ENCODE results near the gene CES3. TPM values are rescaled to one million over a fixed set of nuclear protein-coding genes. Genes with fewer than 3 reads are reported as not detected.

CES3 gene
- total RNA-seq, 1 donor from 2014 or later, result 1.5 TPM

- Mint-ChIP-seq H3K36me3 (ENCODE audit: low read depth, unreplicated experiment) (peaks cover 5% of the 10 kb centered on the region), H3K4me1 (ENCODE audit: low read depth, unreplicated experiment) (peaks cover 3% of the 10 kb centered on the region), H3K9me3 (ENCODE audit: unreplicated experiment) (no peaks in the 10 kb centered on the region), H3K27me3 (ENCODE audit: low read depth, unreplicated experiment) (peaks cover 47% of the 10 kb centered on the region), H3K27ac (ENCODE audit: unreplicated experiment) (no peak overlapping the region), H3K4me3 (ENCODE audit: unreplicated experiment) (peak overlapping the region; percentile 45)
- no peak overlapping the region for H3K27ac ChIP-seq (ENCODE audit: low read depth, low read length)
- peak overlapping the region; percentile 92 for H2AFZ ChIP-seq (ENCODE audit: low read depth, low read length)
- no peak overlapping the region for H3K9ac ChIP-seq (ENCODE audit: low read length)
- H3K27me3 ChIP-seq (ENCODE audit: insufficient read depth, low read length), result no peaks in the 10 kb centered on the region
- no peaks in the 10 kb centered on the region for H3K9me3 ChIP-seq (ENCODE audit: insufficient read depth, low read depth, low read length)
- FAIRE-seq (no peak), DNase-seq (ENCODE audit: low read depth) (no peak)
- H3K4me1 ChIP-seq (ENCODE audit: insufficient read depth, low read length), result peaks cover 15% of the 10 kb centered on the region
- H3K4me2 ChIP-seq (ENCODE audit: low read length), result peak overlapping the region; percentile 89
- H3K4me3 ChIP-seq (ENCODE audit: insufficient read depth, low read depth, low read length), result peak overlapping the region; percentile 58
- H4K20me1 ChIP-seq (ENCODE audit: insufficient read depth, low read length), result no peaks in the 10 kb centered on the region
- TF ChIP-seq CTCF (IDR thresholded peaks at IDR 0.05; ENCODE audit: insufficient read depth, low read depth, low read length), result no peak
- TF ChIP-seq EZH2 (IDR thresholded peaks at IDR 0.05; ENCODE audit: insufficient read depth, low read length), result no peak
- no peaks in the 10 kb centered on the region for H3K36me3 ChIP-seq (ENCODE audit: insufficient read depth, low read length)
- H3K79me2 ChIP-seq (ENCODE audit: insufficient read depth, low read length), result no peaks in the 10 kb centered on the region
Observed at GRCh38 chr16:67000384-67001351, 39.6 kb downstream of the CES3 start.

- H3K27me3 ChIP-seq (ENCODE audit: insufficient read depth, low read length), result no peaks in the 10 kb centered on the region
- no peaks in the 10 kb centered on the region for H3K9me3 ChIP-seq (ENCODE audit: insufficient read depth, low read depth, low read length)
- Mint-ChIP-seq H3K4me1 (ENCODE audit: low read depth, unreplicated experiment) (peaks cover 5% of the 10 kb centered on the region), H3K9me3 (ENCODE audit: unreplicated experiment) (no peaks in the 10 kb centered on the region), H3K36me3 (ENCODE audit: low read depth, unreplicated experiment) (peaks cover 5% of the 10 kb centered on the region), H3K27me3 (ENCODE audit: low read depth, unreplicated experiment) (peaks cover 47% of the 10 kb centered on the region), H3K4me3 (ENCODE audit: unreplicated experiment) (peak overlapping the region; percentile 40), H3K27ac (ENCODE audit: unreplicated experiment) (no peak overlapping the region)
- peaks cover 15% of the 10 kb centered on the region for H3K4me1 ChIP-seq (ENCODE audit: insufficient read depth, low read length)
- no peak overlapping the region for H3K4me3 ChIP-seq (ENCODE audit: insufficient read depth, low read depth, low read length)
- TF ChIP-seq CTCF (IDR thresholded peaks at IDR 0.05; ENCODE audit: insufficient read depth, low read depth, low read length) (no peak), EZH2 (IDR thresholded peaks at IDR 0.05; ENCODE audit: insufficient read depth, low read length) (no peak)
- no peak overlapping the region for H3K27ac ChIP-seq (ENCODE audit: low read depth, low read length)
- no peaks in the 10 kb centered on the region for H3K79me2 ChIP-seq (ENCODE audit: insufficient read depth, low read length)
- DNase-seq (ENCODE audit: low read depth) (no peak), FAIRE-seq (no peak)
- H4K20me1 ChIP-seq (ENCODE audit: insufficient read depth, low read length), result no peaks in the 10 kb centered on the region
- H3K9ac ChIP-seq (ENCODE audit: low read length), result no peak overlapping the region
- peak overlapping the region; percentile 89 for H3K4me2 ChIP-seq (ENCODE audit: low read length)
- peak overlapping the region; percentile 52 for H2AFZ ChIP-seq (ENCODE audit: low read depth, low read length)
- H3K36me3 ChIP-seq (ENCODE audit: insufficient read depth, low read length), result no peaks in the 10 kb centered on the region
Observed at GRCh38 chr16:67001726-67002125, 40.7 kb downstream of the CES3 start.
